Measurements from ENCODE around the gene SLC4A9.

The SLC4A9 gene

GRCh38 chr5:140391312-140391711 is 31.3 kb downstream of the SLC4A9 start:
- H3K4me1 Mint-ChIP-seq (ENCODE audit: low read depth) = no peaks in the 10 kb centered on the region
- no peaks in the 10 kb centered on the region for H3K36me3 Mint-ChIP-seq (ENCODE audit: low read depth)
- no peak overlapping the region for H3K4me3 Mint-ChIP-seq
- no peaks in the 10 kb centered on the region for H3K9me3 Mint-ChIP-seq
- H3K27me3 Mint-ChIP-seq = no peaks in the 10 kb centered on the region
- no peak overlapping the region for H3K27ac Mint-ChIP-seq

GRCh38 chr5:140391732-140392131 is 31.7 kb downstream of the SLC4A9 start:
- no peaks in the 10 kb centered on the region for H3K9me3 Mint-ChIP-seq
- H3K27ac Mint-ChIP-seq = no peak overlapping the region
- no peaks in the 10 kb centered on the region for H3K4me1 Mint-ChIP-seq (ENCODE audit: low read depth)

GRCh38 chr5:140393738-140394137 is 33.7 kb downstream of the SLC4A9 start:
- no peaks in the 10 kb centered on the region for H3K27me3 Mint-ChIP-seq
- H3K9me3 Mint-ChIP-seq = no peaks in the 10 kb centered on the region
- H3K36me3 Mint-ChIP-seq (ENCODE audit: low read depth) = no peaks in the 10 kb centered on the region
- H3K27ac Mint-ChIP-seq = no peak overlapping the region
- no peaks in the 10 kb centered on the region for H3K4me1 Mint-ChIP-seq (ENCODE audit: low read depth)
- no peak overlapping the region for H3K4me3 Mint-ChIP-seq

More at GRCh38 chr5:140391732-140392131, 31.7 kb downstream of the SLC4A9 start:
- Mint-ChIP-seq H3K4me3 (no peak overlapping the region), H3K36me3 (ENCODE audit: low read depth) (no peaks in the 10 kb centered on the region), H3K27me3 (no peaks in the 10 kb centered on the region)

- Mint-ChIP-seq H3K4me1 (ENCODE audit: low read depth) (peaks cover 13% of the 10 kb centered on the region), H3K9me3 (no peaks in the 10 kb centered on the region), H3K36me3 (ENCODE audit: low read depth) (peaks cover 4% of the 10 kb centered on the region), H3K27ac (no peak overlapping the region), H3K27me3 (no peaks in the 10 kb centered on the region), H3K4me3 (no peak overlapping the region)
These were observed 38.4 kb downstream of the SLC4A9 start for GRCh38 chr5:140398379-140398811.

GRCh38 chr5:140399979-140400729 is 40.2 kb downstream of the SLC4A9 start:
- Mint-ChIP-seq H3K27ac (peak overlapping the region; percentile 93), H3K4me1 (ENCODE audit: low read depth) (peaks cover 28% of the 10 kb centered on the region), H3K9me3 (no peaks in the 10 kb centered on the region), H3K27me3 (no peaks in the 10 kb centered on the region), H3K36me3 (ENCODE audit: low read depth) (peaks cover 16% of the 10 kb centered on the region), H3K4me3 (no peak overlapping the region)

GRCh38 chr5:140400730-140401361 is 40.9 kb downstream of the SLC4A9 start:
- Mint-ChIP-seq H3K36me3 (ENCODE audit: low read depth) (peaks cover 19% of the 10 kb centered on the region), H3K27ac (peak overlapping the region; percentile 93), H3K27me3 (no peaks in the 10 kb centered on the region), H3K4me1 (ENCODE audit: low read depth) (peaks cover 31% of the 10 kb centered on the region), H3K9me3 (no peaks in the 10 kb centered on the region), H3K4me3 (no peak overlapping the region)

GRCh38 chr5:140401362-140402257 is 41.6 kb downstream of the SLC4A9 start, which contains the start of gene ANKHD1:
TSS of gene ANKHD1 (plus strand) at chr5:140401833. CDS start at chr5:140401968, 135 bp downstream.
- H3K27ac Mint-ChIP-seq = peak within 1 kb of the TSS; percentile 93
- H3K4me1 Mint-ChIP-seq (ENCODE audit: low read depth) = peaks cover 38% of the 10 kb centered on the region
- no peak within 1 kb of the TSS for H3K4me3 Mint-ChIP-seq
- H3K27me3 Mint-ChIP-seq = no peaks in the 10 kb centered on the region
- no peaks in the 10 kb centered on the region for H3K9me3 Mint-ChIP-seq
- peaks cover 25% of the 10 kb centered on the region for H3K36me3 Mint-ChIP-seq (ENCODE audit: low read depth)

- Mint-ChIP-seq H3K36me3 (ENCODE audit: low read depth) (peaks cover 27% of the 10 kb centered on the region), H3K27ac (no peak overlapping the region), H3K4me1 (ENCODE audit: low read depth) (peaks cover 39% of the 10 kb centered on the region), H3K4me3 (no peak overlapping the region), H3K9me3 (no peaks in the 10 kb centered on the region), H3K27me3 (no peaks in the 10 kb centered on the region)
These were observed 42.5 kb downstream of the SLC4A9 start for GRCh38 chr5:140402258-140403074.

- peak overlapping the region; percentile 76 for H3K27ac Mint-ChIP-seq
- no peak overlapping the region for H3K4me3 Mint-ChIP-seq
- H3K36me3 Mint-ChIP-seq (ENCODE audit: low read depth) = peaks cover 30% of the 10 kb centered on the region
- H3K9me3 Mint-ChIP-seq = no peaks in the 10 kb centered on the region
- H3K27me3 Mint-ChIP-seq = no peaks in the 10 kb centered on the region
- H3K4me1 Mint-ChIP-seq (ENCODE audit: low read depth) = peaks cover 44% of the 10 kb centered on the region
These were observed 43.6 kb downstream of the SLC4A9 start for GRCh38 chr5:140403613-140404012.

- H3K27me3 Mint-ChIP-seq = no peaks in the 10 kb centered on the region
- no peak overlapping the region for H3K4me3 Mint-ChIP-seq
- H3K4me1 Mint-ChIP-seq (ENCODE audit: low read depth) = peaks cover 59% of the 10 kb centered on the region
- H3K27ac Mint-ChIP-seq = no peak overlapping the region
- H3K9me3 Mint-ChIP-seq = no peaks in the 10 kb centered on the region
- H3K36me3 Mint-ChIP-seq (ENCODE audit: low read depth) = peaks cover 35% of the 10 kb centered on the region
These were observed 48.8 kb downstream of the SLC4A9 start for GRCh38 chr5:140408750-140409241.

- Mint-ChIP-seq H3K4me3 (no peak overlapping the region), H3K27ac (no peak overlapping the region), H3K9me3 (no peaks in the 10 kb centered on the region), H3K36me3 (ENCODE audit: low read depth) (peaks cover 29% of the 10 kb centered on the region), H3K27me3 (no peaks in the 10 kb centered on the region), H3K4me1 (ENCODE audit: low read depth) (peaks cover 38% of the 10 kb centered on the region)
These were observed 53.2 kb downstream of the SLC4A9 start for GRCh38 chr5:140413230-140413629.

GRCh38 chr5:140417235-140417634 is 57.2 kb downstream of the SLC4A9 start:
- Mint-ChIP-seq H3K27ac (no peak overlapping the region), H3K36me3 (ENCODE audit: low read depth) (peaks cover 51% of the 10 kb centered on the region), H3K9me3 (no peaks in the 10 kb centered on the region), H3K4me1 (ENCODE audit: low read depth) (peaks cover 55% of the 10 kb centered on the region), H3K4me3 (no peak overlapping the region), H3K27me3 (no peaks in the 10 kb centered on the region)

GRCh38 chr5:140418862-140419520 is 59.0 kb downstream of the SLC4A9 start:
- peaks cover 49% of the 10 kb centered on the region for H3K36me3 Mint-ChIP-seq (ENCODE audit: low read depth)
- no peaks in the 10 kb centered on the region for H3K9me3 Mint-ChIP-seq
- no peaks in the 10 kb centered on the region for H3K27me3 Mint-ChIP-seq
- H3K4me1 Mint-ChIP-seq (ENCODE audit: low read depth) = peaks cover 60% of the 10 kb centered on the region
- H3K4me3 Mint-ChIP-seq = no peak overlapping the region
- peak overlapping the region; percentile 61 for H3K27ac Mint-ChIP-seq

GRCh38 chr5:140420226-140420570 is 60.2 kb downstream of the SLC4A9 start:
- Mint-ChIP-seq H3K9me3 (no peaks in the 10 kb centered on the region), H3K36me3 (ENCODE audit: low read depth) (peaks cover 42% of the 10 kb centered on the region), H3K4me3 (no peak overlapping the region), H3K4me1 (ENCODE audit: low read depth) (peaks cover 67% of the 10 kb centered on the region), H3K27me3 (no peaks in the 10 kb centered on the region), H3K27ac (no peak overlapping the region)
